GM21717 (cell line): Measurements from ENCODE around the gene TIPRL.

ENCODE experiments used
- ATAC-seq: cut with Tn5 transposase; IDR thresholded peaks from one replicate; pipeline ENCODE4 v1.9.1; 2021; ENCODE audit warnings: mild to moderate bottlenecking, moderate library complexity; ENCODE audit not compliant: unreplicated experiment

TIPRL gene

DNA sequence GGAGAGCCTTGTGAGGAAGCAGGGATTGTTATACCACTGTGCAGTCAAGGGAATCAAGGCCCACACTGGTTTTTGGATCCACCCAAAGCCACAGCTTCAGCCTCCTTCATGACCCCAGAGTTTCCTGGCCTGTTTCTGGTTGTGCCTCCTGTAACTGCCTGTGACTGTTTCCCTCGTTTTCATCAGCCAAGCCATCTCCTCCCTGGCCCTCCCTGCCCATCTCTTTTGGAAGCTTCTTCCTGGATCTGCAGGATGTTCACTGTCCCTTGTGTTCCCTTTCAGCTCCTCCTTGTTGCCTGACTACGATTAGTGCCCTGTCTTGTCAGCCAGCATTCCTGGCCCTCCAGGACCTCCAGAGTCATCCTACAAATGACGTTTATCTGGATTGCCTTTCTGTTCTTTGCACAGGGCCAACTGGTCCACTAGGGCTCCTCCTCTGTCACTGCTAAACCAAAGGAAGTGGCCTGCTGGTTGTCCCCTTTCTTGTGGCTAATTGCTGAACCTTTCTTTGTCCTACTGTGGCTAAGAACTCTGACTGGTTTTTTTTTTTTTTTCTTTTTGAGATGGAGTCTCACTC is 65.0 kb downstream of the TIPRL start:
- ATAC-seq: no peak

DNA sequence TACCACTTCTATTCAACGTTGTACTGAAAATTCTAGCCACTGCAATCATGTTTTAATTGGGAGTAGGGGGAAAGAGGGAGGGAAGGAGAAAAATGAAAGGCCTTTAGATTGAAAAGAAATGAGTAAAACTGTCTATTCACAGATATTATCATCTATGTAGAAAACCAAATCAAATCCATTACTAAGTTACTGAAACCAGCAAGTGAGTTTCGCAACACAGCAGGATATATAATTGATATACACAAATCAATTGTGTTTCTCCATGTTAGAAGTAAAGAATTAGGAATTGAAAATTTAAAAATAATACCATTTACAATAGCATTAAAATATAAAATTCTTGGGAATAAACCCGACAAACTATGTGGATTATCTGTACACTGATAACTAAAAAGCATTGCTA is 66.3 kb downstream of the TIPRL start:
- ATAC-seq: no peak

DNA sequence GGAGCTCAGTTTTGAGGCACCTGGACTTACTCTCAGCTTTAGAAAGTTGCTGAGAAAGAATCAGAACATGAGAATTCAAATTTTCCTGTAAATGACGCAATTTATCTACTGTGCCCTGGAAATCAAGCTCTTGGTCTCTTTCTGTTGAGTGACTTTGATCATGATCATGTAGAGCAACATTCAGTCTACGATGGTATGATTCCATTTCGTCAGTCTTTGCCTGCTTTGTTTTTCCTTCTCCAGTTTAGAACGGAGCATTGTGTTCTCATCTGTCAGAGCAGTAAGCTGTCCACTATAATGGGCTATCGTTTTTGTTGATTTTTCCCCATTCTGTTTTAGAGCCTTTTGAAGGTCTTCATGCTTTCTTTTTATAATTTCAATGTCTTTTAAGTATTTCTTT is 67.7 kb downstream of the TIPRL start:
- ATAC-seq: no peak
